Keratinocyte (primary cell): ENCODE data around the gene ENTPD8.
"Not testable (repeated sequence)": the region's sequence is repeated elsewhere in the genome, so short reads cannot be mapped to it uniquely, and the experiment has no call there.

ENCODE experiments used
- EZH2 ChIP-seq: IDR thresholded peaks from one replicate; pipeline ENCODE4 v1.6.1; 2012; ENCODE audit warnings: inconsistent platforms, mild to moderate bottlenecking, low read length, moderate library complexity
- TF ChIP-seq, protein P1 (sequence below), 3 experiments: IDR thresholded peaks in 1 of 3; conservative IDR thresholded peaks in 1 of 3; optimal IDR thresholded peaks in 1 of 3; 2 replicates in 2 of 3; 3 replicates in 1 of 3; pipeline versions ENCODE3 to v1.5.1; 2011; ENCODE audit warnings: low read length in 3 of 3, mild to moderate bottlenecking in 3 of 3, moderate library complexity in 2 of 3, control low read depth in 1 of 3, inconsistent platforms in 1 of 3; ENCODE audit not compliant: insufficient read depth in 2 of 3; ENCODE audit errors: extremely low read depth in 1 of 3

DNA sequence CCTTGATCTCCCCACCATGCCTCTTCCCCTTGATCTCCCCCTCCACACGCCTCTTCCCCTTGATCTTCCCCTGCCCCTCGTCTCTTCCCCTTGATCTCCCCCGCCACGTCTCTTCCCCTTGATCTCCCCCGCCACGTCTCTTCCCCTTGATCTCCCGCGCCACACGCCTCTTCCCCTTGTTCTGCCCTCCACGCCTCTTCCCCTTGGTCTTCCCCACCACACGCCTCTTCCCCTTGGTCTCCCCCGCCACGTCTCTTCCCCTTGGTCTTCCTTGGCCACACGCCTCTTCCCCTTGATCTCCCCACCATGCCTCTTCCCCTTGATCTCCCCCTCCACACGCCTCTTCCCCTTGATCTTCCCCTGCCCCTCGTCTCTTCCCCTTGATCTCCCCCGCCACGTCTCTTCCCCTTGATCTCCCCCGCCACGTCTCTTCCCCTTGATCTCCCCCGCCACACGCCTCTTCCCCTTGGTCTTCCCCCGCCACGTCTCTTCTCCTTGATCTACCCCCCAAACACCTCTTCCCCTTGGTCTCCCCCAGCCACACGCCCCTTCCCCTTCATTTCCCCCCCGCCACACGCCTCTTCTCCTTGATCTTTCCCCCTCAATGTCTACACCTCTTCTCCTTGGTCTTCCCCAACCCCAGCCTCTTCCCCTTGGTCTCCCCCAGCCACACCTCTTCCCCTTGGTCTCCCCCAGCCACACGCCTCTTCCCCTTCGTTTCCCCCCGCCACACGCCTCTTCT lies 10.3 kb upstream of the ENTPD8 start:
- TF ChIP-seq, protein P1, sequence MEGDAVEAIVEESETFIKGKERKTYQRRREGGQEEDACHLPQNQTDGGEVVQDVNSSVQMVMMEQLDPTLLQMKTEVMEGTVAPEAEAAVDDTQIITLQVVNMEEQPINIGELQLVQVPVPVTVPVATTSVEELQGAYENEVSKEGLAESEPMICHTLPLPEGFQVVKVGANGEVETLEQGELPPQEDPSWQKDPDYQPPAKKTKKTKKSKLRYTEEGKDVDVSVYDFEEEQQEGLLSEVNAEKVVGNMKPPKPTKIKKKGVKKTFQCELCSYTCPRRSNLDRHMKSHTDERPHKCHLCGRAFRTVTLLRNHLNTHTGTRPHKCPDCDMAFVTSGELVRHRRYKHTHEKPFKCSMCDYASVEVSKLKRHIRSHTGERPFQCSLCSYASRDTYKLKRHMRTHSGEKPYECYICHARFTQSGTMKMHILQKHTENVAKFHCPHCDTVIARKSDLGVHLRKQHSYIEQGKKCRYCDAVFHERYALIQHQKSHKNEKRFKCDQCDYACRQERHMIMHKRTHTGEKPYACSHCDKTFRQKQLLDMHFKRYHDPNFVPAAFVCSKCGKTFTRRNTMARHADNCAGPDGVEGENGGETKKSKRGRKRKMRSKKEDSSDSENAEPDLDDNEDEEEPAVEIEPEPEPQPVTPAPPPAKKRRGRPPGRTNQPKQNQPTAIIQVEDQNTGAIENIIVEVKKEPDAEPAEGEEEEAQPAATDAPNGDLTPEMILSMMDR (optimal IDR thresholded peaks at IDR 0.05 in 1 of 3, IDR thresholded peaks at IDR 0.05 in 1 of 3, conservative IDR thresholded peaks at IDR 0.05 in 1 of 3; ENCODE audit: extremely low read depth in 1 of 3, insufficient read depth in 2 of 3, low read length in 3 of 3) = not testable (repeated sequence)
- not testable (repeated sequence) for TF ChIP-seq EZH2
